NCI-H446 (cell line): ENCODE measurements around the gene TUBB3.
"Not testable (repeated sequence)": the region's sequence is repeated elsewhere in the genome, so short reads cannot be mapped to it uniquely, and the experiment has no call there.

Experiments
- DNase-seq, 2 experiments: peaks; one replicate each; lab custom pipeline; 2025; lab: John Stamatoyannopoulos, UW

Gene TUBB3

GRCh38 chr16:89922884-89923639 is at the start of gene TUBB3:
TUBB3 (plus strand) TSS chr16:89923342; CDS start chr16:89923402, 60 bp downstream.
- peak; percentile 43 to 86 for DNase-seq

DNA sequence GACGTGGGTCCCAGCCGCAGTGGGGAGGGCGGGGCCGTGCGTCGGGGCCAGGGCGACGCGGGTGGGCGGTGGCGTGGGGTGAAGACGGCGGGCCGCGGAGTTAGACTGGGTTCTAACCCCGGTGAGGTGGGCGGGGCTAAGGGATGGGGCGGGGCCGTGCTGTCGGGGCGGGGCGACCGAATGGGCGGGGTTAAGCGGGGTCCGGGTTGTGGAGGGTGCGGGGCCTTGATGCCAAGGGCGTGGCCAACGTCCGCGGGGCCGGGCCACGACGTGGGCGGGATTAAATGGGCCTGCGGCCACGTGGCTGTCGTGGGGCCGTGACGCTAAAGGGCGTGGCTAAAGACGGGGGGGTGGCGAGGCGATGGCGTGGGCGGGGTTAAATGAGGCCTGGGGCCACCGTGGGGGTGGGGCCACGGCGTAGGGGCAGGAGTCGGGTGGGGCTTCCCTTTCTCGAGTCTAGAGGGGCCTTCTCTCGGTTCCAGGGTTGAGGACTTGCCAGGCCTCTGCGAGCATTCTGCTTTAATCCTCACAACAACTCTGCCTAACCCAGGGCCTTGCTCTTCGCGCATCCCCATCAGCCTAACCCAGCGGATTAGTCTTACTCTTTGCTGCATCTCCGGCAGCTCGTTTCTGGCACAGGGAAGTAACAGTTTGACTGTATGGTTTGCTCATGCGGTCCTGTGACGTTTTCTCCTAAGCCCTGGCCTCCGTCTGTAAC is 49.0 kb upstream of the TUBB3 start:
- DNase-seq, result peak; percentile 77 to 93

- not testable (repeated sequence) for DNase-seq
These were observed 44.0 kb upstream of the TUBB3 start for GRCh38 chr16:89879123-89879522.

DNA sequence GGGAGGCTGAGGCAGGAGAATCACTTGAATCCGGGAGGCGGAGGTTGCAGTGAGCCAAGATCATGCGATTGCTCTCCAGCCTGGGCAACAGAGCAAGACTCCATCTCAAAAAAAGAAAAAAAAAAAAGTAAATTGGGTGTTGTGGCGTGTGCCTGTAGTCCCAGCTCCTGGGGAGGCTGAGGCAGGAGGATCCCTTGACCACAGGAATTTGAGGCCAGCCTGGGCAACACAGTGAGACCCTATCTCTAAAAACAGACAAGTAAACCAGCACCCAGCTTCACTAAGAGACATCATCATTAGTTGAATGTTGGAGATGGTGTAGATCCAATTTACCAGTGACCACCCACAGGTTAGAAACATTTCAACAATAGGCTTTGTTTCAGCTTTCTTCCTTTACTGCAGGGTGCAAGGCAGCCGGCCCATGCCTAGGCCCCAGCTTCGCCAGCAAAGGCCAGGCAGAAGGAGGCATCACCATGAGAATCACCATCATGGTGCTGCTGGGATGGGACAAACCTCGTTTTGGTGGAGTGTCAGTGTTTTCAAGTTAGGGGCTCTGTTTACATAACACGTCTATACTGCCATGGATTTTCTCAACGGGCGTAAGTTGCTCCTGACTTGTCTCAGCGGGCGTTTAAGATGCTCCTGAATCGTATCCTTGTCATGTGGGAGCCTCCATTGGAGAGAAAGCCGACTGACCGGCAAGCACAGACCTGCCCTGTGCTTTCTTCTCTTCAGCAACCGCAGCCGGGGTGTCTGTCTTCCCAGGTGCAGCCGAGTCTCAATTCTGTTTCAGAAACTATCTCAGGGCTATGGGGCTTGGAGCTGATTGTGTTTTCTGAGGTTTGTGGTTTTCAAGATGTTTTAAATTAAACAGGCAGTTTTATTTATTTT is 42.4 kb upstream of the TUBB3 start:
- DNase-seq, result no peak

GRCh38 chr16:89881368-89881730 is 41.8 kb upstream of the TUBB3 start:
- DNase-seq, result no peak

DNA sequence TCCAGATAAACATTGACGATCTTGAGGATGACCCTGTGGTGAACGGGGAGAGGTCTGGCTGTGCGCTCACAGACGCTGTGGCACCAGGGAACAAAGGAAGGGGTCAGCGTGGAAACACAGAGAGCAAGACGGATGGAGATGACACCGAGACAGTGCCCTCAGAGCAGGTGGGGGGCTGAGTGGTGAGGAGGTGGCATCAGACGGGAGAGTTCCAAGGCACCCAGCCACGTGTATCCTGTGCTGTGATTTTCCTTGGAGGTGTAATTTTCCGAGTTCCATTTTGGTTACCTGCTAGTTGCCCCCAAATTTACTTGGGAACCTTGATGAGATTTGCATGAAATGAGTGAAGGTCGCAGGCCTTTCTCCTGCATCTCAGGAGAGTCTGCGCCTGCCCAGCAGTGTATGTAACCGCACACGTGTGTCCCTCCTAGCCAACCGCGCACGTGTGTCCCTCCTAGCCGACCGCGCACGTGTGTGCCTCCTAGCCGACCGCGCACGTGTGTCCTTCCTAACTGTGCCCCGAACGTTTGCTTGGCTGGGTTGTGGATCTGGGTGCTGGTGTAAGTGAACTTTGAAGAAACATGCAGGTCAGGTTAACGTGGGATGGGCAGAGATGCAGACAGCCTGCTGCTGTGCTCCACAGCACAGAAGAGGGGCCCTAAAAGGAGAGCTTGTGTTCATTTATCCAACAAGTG is 39.6 kb upstream of the TUBB3 start:
- DNase-seq, result no peak

DNA sequence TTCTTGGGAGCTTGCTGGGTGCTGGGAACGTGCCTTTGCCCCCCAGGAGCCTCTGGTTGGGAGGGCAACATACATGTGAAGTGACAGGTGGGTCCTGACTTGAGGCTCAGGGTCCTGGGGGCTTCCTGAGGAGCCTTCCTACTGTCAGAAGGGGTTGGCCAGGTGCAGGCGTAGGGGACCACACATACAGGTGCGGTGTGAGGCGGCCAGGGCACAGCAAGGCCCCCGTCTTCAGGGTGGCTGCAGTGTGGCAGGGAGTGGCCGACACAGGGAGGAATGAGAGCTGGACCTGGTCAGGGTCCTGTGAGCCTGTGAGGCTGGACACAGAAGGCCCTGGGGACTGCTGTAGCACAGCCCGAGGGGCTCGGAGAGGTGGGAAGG is 39.1 kb upstream of the TUBB3 start:
- DNase-seq, result no peak

DNA sequence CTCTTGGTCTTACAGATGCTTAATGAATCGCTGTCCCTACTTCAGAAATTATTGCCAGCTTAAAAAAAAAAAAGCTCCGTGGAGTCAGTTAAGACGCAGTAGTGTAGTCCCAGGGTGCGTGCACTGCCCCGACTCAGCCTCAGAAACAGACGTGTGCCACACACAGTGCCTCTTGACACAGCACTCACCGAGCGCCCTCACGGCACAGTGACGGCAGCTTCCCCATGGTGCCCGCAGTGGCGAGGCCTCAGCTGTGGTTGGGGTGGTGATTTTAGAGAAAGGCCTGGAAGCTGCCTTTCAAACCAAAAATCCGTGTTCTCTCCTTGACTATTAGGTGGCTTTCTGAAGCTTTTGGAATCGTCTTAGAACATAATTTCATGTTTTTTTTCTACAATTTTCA is 35.9 kb upstream of the TUBB3 start:
- DNase-seq, result no peak

- DNase-seq, result no peak
These were observed 32.9 kb upstream of the TUBB3 start for GRCh38 chr16:89890200-89890599.

- DNase-seq, result no peak
These were observed 32.1 kb upstream of the TUBB3 start for GRCh38 chr16:89890886-89891657.

GRCh38 chr16:89892055-89892630 is 31.0 kb upstream of the TUBB3 start:
- DNase-seq, result no peak

DNA sequence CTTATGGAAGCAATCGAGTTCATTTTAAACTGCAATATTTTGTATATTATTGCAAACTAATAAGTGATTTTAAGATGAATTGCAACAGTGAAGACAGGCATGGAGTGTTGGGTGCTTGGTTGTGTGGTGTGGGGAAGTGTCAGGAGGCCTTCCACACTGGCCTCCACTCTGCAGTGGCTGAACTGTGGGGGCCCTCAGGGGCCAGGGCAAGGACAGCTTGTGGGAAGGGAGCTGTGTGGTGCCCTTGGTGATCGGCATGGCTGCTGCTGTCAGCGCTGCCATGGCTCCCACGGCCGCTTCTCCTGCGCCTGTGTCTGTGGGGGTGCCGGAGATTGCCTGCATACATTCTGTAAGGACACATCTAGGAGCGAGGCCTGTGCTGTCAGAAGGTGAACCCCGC is 30.5 kb upstream of the TUBB3 start:
- no peak for DNase-seq

GRCh38 chr16:89893642-89894548 is 29.2 kb upstream of the TUBB3 start:
- DNase-seq, result no peak

DNA sequence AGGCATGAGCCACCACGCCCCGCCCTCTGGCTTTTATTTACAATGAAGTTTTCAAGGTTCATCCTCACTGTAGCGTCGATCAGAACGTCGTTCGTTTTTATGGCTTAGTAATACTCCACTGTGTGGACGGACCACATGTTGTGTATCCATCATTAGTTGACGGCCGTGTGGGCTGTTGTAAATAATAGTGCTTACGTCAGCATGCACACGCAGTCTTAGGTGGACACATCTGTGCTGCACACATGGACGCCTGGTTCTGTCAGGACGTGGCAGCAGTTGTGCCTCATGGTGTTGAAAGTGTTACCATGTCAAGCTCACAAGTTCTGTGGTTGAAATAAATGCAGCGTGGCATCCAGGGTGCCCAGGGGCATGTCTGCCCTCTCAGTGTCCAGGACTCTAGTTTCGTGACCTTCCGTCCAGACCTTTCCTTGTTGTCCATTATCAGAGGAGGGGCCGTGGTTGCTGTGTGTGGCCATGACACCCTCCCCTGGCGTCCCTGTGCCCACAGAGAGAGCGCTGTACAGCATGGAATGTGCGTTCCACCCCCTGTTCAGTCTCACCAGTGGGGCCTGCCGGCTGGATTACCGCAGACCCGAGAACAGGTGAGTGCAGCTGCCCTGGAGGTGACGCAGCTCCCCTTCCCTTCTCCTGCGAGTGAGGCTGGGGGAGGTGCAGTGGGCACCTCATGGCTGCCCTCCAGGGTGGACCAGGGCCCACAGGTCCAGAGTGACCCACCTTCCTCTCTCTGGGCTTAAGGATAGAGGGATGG is 27.5 kb upstream of the TUBB3 start:
- DNase-seq, result no peak

DNA sequence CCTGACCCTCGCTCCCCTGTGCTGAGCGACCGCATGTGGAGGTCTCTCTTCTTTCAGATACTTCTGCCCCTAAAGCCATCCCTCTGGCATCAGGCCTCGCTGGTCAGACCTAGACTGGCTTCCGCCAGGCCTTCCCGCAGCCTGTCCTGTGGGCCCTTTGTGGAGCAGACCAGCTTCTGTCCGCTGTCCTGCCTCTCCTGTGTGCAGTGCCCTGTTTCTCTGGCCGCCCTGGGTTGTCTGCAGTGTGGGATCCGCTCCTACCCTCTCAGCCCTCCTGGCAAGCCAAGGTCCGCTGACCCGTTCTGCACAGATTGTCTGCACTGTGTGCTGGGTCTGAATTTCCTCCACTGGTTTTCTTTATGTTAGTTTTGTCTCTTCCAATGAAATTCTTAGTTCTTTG is 25.9 kb upstream of the TUBB3 start:
- no peak for DNase-seq

GRCh38 chr16:89898201-89898967 is 24.8 kb upstream of the TUBB3 start:
- no peak for DNase-seq

DNA sequence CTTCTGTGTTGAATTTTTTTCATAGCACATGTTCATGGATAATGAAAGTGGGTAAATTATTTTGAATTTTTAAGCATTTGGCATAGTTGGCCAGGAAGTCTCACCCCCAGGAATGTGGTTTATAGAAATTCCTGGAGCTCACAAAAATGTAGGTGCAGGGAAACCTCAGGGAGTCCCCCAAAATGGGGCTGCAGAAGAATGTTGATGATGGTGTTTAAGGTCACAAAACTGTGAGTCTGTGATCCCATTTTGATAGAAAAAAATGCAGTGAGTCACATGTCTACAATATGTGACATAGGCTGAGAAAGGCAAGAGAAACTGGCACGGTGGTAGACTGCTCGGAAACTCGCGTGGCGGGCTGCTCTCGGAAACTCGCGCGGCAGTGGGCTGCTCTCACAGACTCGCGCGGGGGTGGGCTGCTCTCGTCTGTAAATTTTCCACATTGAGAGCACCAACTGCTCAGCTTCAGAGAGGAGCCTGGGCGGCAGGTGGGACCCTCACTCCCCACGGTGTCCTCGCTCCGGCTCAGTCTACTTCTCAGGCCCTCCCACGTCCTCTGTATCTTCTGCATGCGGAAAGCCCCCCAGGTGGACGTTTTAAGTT is 23.2 kb upstream of the TUBB3 start:
- DNase-seq, result no peak

- no peak for DNase-seq
These were observed 22.3 kb upstream of the TUBB3 start for GRCh38 chr16:89900885-89901284.
